Psoas muscle (tissue), 8 donors: Measurements from ENCODE around the gene YEATS4. TPM values are rescaled to one million over a fixed set of nuclear protein-coding genes. Genes with fewer than 3 reads are reported as not detected.
A peak's percentile ranks its signal among the peaks of the same experiment; 100 is the strongest.

Experiments used
- ATAC-seq, 4 donors: fragments of 200-7000 bp; cut with Tn5 transposase; one replicate each; pipeline ENCODE4 v1.9.1; 2020; ENCODE audit warnings: moderate library complexity in 3 of 4, mild to moderate bottlenecking in 2 of 4
- DNase-seq, 2 donors: peaks; one replicate each; pipeline ENCODE4 v3.0.0-alpha.2; 2020
- H3K27ac ChIP-seq: fragments of 200-600 bp; one replicate; pipeline ENCODE4 v1.8.0; 2022
- H3K27me3 ChIP-seq, 3 donors: fragments of 200-600 bp in 1 of 3; one replicate each; pipeline versions ENCODE4 v1.6.1 to v1.8.0; 2013 to 2022; ENCODE audit warnings: low read length in 2 of 3, mild to moderate bottlenecking in 2 of 3, moderate library complexity in 1 of 3; ENCODE audit not compliant: insufficient read depth in 3 of 3
- H3K36me3 ChIP-seq, 2 donors: fragments of 200-600 bp in 1 of 2; one replicate each; pipeline versions ENCODE4 v1.6.1 to v1.8.0; 2013 to 2022; ENCODE audit warnings: low read depth in 1 of 2, mild to moderate bottlenecking in 1 of 2, moderate library complexity in 1 of 2; ENCODE audit not compliant: insufficient read depth in 1 of 2
- H3K4me1 ChIP-seq: fragments of 200-600 bp; one replicate; pipeline ENCODE4 v1.8.0; 2022
- H3K4me3 ChIP-seq: fragments of 200-600 bp; one replicate; pipeline ENCODE4 v1.8.0; 2022; ENCODE audit warnings: mild to moderate bottlenecking
- H3K9me3 ChIP-seq: fragments of 200-600 bp; one replicate; pipeline ENCODE4 v1.8.0; 2022
- CTCF ChIP-seq: fragments of 200-600 bp; IDR thresholded peaks from one replicate; pipeline ENCODE4 v1.8.0; 2022; ENCODE audit warnings: antibody characterized with exemption
- WGBS, 3 donors: extraction: QIAGEN DNeasy Blood & Tissue Kit; methylation state at CpG; one replicate each; pipeline versions ENCODE4 v1.1.6 to v1.1.7; 2013; 5-methylcytosine and 5-hydroxymethylcytosine counted together
- intact Hi-C, 2 donors: fragments of 100-400 bp; cut with DNase I; formaldehyde crosslinking; loops; one replicate each; pipeline versions ENCODE4 v1.11.0 to v1.14.2; 2022
- polyA plus RNA-seq, 3 donors: library from polyadenylated mRNA; stranded (reverse); fragments of 200-250 nt; gene quantifications; one replicate each; pipeline ENCODE4 v1.2.3, GENCODE V29; 2013
- total RNA-seq, 4 donors: library from RNA; stranded (reverse); fragmentation: NEBNext Ultra II Directional in 2 of 4; extraction: Animal tissue kit (Norgen Biotek cat#: 25700) in 2 of 4; gene quantifications; one replicate each; pipeline versions ENCODE4 v1.2.1 to v1.2.4, GENCODE V29; 2021 to 2023
- donor health status: healthy with polysubstance abuse.
- donor health status: DM: no; HTN: no; CAD: no; lungs with moderate emphysema.
- donor health status: Bipolar disorder and iron deficiency.
- donor health status: healthy.
- donor health status: DM: yes; HTN: yes; CAD: no.
- donor health status: DM: no; HTN: no; CAD: no.
- donor health status: DM: no; HTN: no; CAD: no.
- donor health status: DM: yes; HTN: yes; CAD: no.

YEATS4 gene
- total and polyA plus RNA-seq, 7 donors: 6.2 to 17.7 (median 12.4) TPM

- Histone ChIP-seq H3K27me3 (no peaks in the 10 kb centered on the region), H3K27ac (no peak overlapping the region), H3K4me3 (no peak overlapping the region), H3K36me3 (no peaks in the 10 kb centered on the region), H3K9me3 (no peaks in the 10 kb centered on the region), H3K4me1 (peaks cover 5% of the 10 kb centered on the region)
- 37 to 55% (median 39%) methylated on average over 4 of the region's 4 CpGs for WGBS, 3 donors
- DNase-seq (no peak), ATAC-seq (peak; percentile 31 to 70 (median 46))
- TF ChIP-seq CTCF: no peak
- intact Hi-C loops: no loop called here
Observed at GRCh38 chr12:69401940-69402339, 42.4 kb downstream of the YEATS4 start.

- ATAC-seq (no peak), DNase-seq (no peak)
- peaks cover 5% of the 10 kb centered on the region for H3K4me1 ChIP-seq
- no peaks in the 10 kb centered on the region for H3K9me3 ChIP-seq
- no peak overlapping the region for H3K4me3 ChIP-seq
- no peaks in the 10 kb centered on the region for H3K36me3 ChIP-seq
- no peaks in the 10 kb centered on the region for H3K27me3 ChIP-seq
- H3K27ac ChIP-seq: no peak overlapping the region
- WGBS, 3 donors: 85 to 94% (median 85%) methylated on average over 7 of the region's 7 CpGs
- intact Hi-C loops: no loop called here
- no peak for TF ChIP-seq CTCF
Observed at GRCh38 chr12:69404851-69405565, 45.5 kb downstream of the YEATS4 start.

GRCh38 chr12:69405566-69405865 is 46.0 kb downstream of the YEATS4 start:
- intact Hi-C loops: no loop called here
- no peaks in the 10 kb centered on the region for H3K9me3 ChIP-seq
- no peak overlapping the region for H3K27ac ChIP-seq
- 45 to 64% (median 62%) methylated on average over 4 of the region's 4 CpGs for WGBS, 3 donors
- peak; percentile 85 to 99 (median 94) for ATAC-seq
- no peak overlapping the region for H3K4me3 ChIP-seq
- peak in 1 of 2 donors; percentile 31 for DNase-seq
- no peaks in the 10 kb centered on the region for H3K36me3 ChIP-seq
- TF ChIP-seq CTCF: no peak
- H3K4me1 ChIP-seq: peaks cover 5% of the 10 kb centered on the region
- H3K27me3 ChIP-seq: no peaks in the 10 kb centered on the region

GRCh38 chr12:69406217-69406616 is 46.7 kb downstream of the YEATS4 start:
- H3K9me3 ChIP-seq: no peaks in the 10 kb centered on the region
- 93 to 99% (median 96%) methylated on average over 2 of the region's 2 CpGs for WGBS, 3 donors
- TF ChIP-seq CTCF: no peak
- no peak overlapping the region for H3K27ac ChIP-seq
- intact Hi-C loops: no loop called here
- no peak overlapping the region for H3K4me3 ChIP-seq
- H3K36me3 ChIP-seq: no peaks in the 10 kb centered on the region
- H3K27me3 ChIP-seq: no peaks in the 10 kb centered on the region
- peaks cover 5% of the 10 kb centered on the region for H3K4me1 ChIP-seq
- ATAC-seq (no peak), DNase-seq (no peak)

GRCh38 chr12:69410571-69410970 is 51.0 kb downstream of the YEATS4 start:
- no peak for ATAC-seq
- no peak for TF ChIP-seq CTCF
- intact Hi-C loops: no loop called here
- no peaks in the 10 kb centered on the region for H3K9me3 ChIP-seq
- no peak overlapping the region for H3K4me3 ChIP-seq
- WGBS, 3 donors: 90 to 95% (median 91%) methylated on average over 9 of the region's 9 CpGs
- H3K27ac ChIP-seq: no peak overlapping the region
- DNase-seq: no peak
- no peaks in the 10 kb centered on the region for H3K36me3 ChIP-seq
- H3K4me1 ChIP-seq: peaks cover 6% of the 10 kb centered on the region
- H3K27me3 ChIP-seq: no peaks in the 10 kb centered on the region
